ENCODE measurements around the gene AUTS2.

AUTS2 gene

GRCh38 chr7:70502117-70502863 is 904.0 kb downstream of the AUTS2 start:
- DNase-seq (ENCODE audit: extremely low spot score, insufficient read length, low read depth) (no peak), FAIRE-seq (no peak)

GRCh38 chr7:70504254-70504653 is 906.0 kb downstream of the AUTS2 start:
- DNase-seq (ENCODE audit: extremely low spot score, insufficient read length, low read depth): no peak
- FAIRE-seq: no peak

GRCh38 chr7:70505468-70505867 is 907.2 kb downstream of the AUTS2 start:
- no peak for FAIRE-seq
- DNase-seq (ENCODE audit: extremely low spot score, insufficient read length, low read depth): no peak

GRCh38 chr7:70505886-70506285 is 907.6 kb downstream of the AUTS2 start:
- no peak for FAIRE-seq
- no peak for DNase-seq (ENCODE audit: extremely low spot score, insufficient read length, low read depth)

- FAIRE-seq (no peak), DNase-seq (ENCODE audit: extremely low spot score, insufficient read length, low read depth) (no peak)
Observed at GRCh38 chr7:70506434-70506833, 908.2 kb downstream of the AUTS2 start.

GRCh38 chr7:70512144-70512543 is 913.9 kb downstream of the AUTS2 start:
- FAIRE-seq (no peak), DNase-seq (ENCODE audit: extremely low spot score, insufficient read length, low read depth) (no peak)

- FAIRE-seq (no peak), DNase-seq (ENCODE audit: extremely low spot score, insufficient read length, low read depth) (no peak)
Observed at GRCh38 chr7:70512761-70513160, 914.5 kb downstream of the AUTS2 start.

GRCh38 chr7:70520611-70521010 is 922.3 kb downstream of the AUTS2 start:
- no peak for FAIRE-seq
- DNase-seq (ENCODE audit: extremely low spot score, insufficient read length, low read depth): no peak

GRCh38 chr7:70523249-70523988 is 925.1 kb downstream of the AUTS2 start:
- FAIRE-seq (no peak), DNase-seq (ENCODE audit: extremely low spot score, insufficient read length, low read depth) (no peak)

- no peak for FAIRE-seq
- no peak for DNase-seq (ENCODE audit: extremely low spot score, insufficient read length, low read depth)
Observed at GRCh38 chr7:70523989-70524351, 925.7 kb downstream of the AUTS2 start.

- FAIRE-seq: no peak
- DNase-seq (ENCODE audit: extremely low spot score, insufficient read length, low read depth): no peak
Observed at GRCh38 chr7:70525991-70526390, 927.7 kb downstream of the AUTS2 start.

- no peak for FAIRE-seq
Observed at GRCh38 chr7:70527520-70528115, 929.3 kb downstream of the AUTS2 start.

GRCh38 chr7:70529436-70529835 is 931.2 kb downstream of the AUTS2 start:
- FAIRE-seq: no peak
- DNase-seq (ENCODE audit: extremely low spot score, insufficient read length, low read depth): no peak

More at GRCh38 chr7:70527520-70528115, 929.3 kb downstream of the AUTS2 start:
- DNase-seq (ENCODE audit: extremely low spot score, insufficient read length, low read depth): no peak

- DNase-seq (ENCODE audit: extremely low spot score, insufficient read length, low read depth) (no peak), FAIRE-seq (no peak)
Observed at GRCh38 chr7:70529914-70530585, 931.8 kb downstream of the AUTS2 start.

GRCh38 chr7:70533614-70534013 is 935.3 kb downstream of the AUTS2 start:
- FAIRE-seq: no peak
- DNase-seq (ENCODE audit: extremely low spot score, insufficient read length, low read depth): no peak

- no peak for DNase-seq (ENCODE audit: extremely low spot score, insufficient read length, low read depth)
- no peak for FAIRE-seq
Observed at GRCh38 chr7:70539205-70539604, 940.9 kb downstream of the AUTS2 start.

GRCh38 chr7:70539617-70540016 is 941.3 kb downstream of the AUTS2 start:
- DNase-seq (ENCODE audit: extremely low spot score, insufficient read length, low read depth) (no peak), FAIRE-seq (no peak)

- no peak for DNase-seq (ENCODE audit: extremely low spot score, insufficient read length, low read depth)
Observed at GRCh38 chr7:70540641-70541040, 942.4 kb downstream of the AUTS2 start.

GRCh38 chr7:70542750-70543376 is 944.6 kb downstream of the AUTS2 start:
- FAIRE-seq (no peak), DNase-seq (ENCODE audit: extremely low spot score, insufficient read length, low read depth) (no peak)

More at GRCh38 chr7:70540641-70541040, 942.4 kb downstream of the AUTS2 start:
- no peak for FAIRE-seq

- DNase-seq (ENCODE audit: extremely low spot score, insufficient read length, low read depth) (no peak), FAIRE-seq (no peak)
Observed at GRCh38 chr7:70544016-70544415, 945.7 kb downstream of the AUTS2 start.
